ENCODE measurements around the gene CERS6.

- TF ChIP-seq CTCF (IDR thresholded peaks at IDR 0.05; ENCODE audit: poor library complexity, severe bottlenecking) (no peak), REST (IDR thresholded peaks at IDR 0.05; ENCODE audit: borderline replicate concordance) (no peak), EZH2 (IDR thresholded peaks at IDR 0.05; ENCODE audit: borderline replicate concordance, insufficient read depth, low read length, poor library complexity, severe bottlenecking) (no peak)
These were observed 19.2 kb upstream of the CERS6 start for GRCh38 chr2:168436840-168437239.
